K562 (cell line): Measurements from ENCODE around the gene SLC4A2. TPM values are rescaled to one million over a fixed set of nuclear protein-coding genes. Genes with fewer than 3 reads are reported as not detected.

Source experiments
- ATAC-seq: fragments of 200-7000 bp; cut with Tn5 transposase; 3 replicates; pipeline ENCODE4 v1.9.1; 2020; ENCODE audit warnings: moderate library complexity
- BruUV-seq: library from RNA; stranded (reverse); fragments of 400-500 nt; replicated peaks from 2 replicates; lab custom pipeline; 2021; lab: Mats Ljungman, UMichigan
- CTCF ChIA-PET: fragments of 300-600 bp; formaldehyde crosslinking; extraction: SDS; loops from one replicate; lab custom pipeline; 2021; ENCODE audit warnings: low intra/inter-chr PET ratio; lab: Yijun Ruan, JAX
- POLR2A ChIA-PET: fragments of 300-600, 350-650 bp; sonication (Branson Sonifier 250); formaldehyde crosslinking; extraction: SDS; loops from one replicate; lab custom pipeline; 2021; ENCODE audit warnings: antibody characterized with exemption, inconsistent platforms; lab: Yijun Ruan, JAX
- DNase-seq, 4 experiments: peaks; one replicate each; pipeline versions ENCODE4 v3.0.0 to v3.0.0-alpha.2; 2011 to 2018; ENCODE audit warnings: low spot score in 3 of 4, mixed read lengths in 3 of 4; ENCODE audit errors: extremely low read depth in 1 of 4
- FAIRE-seq: peaks from 2 replicates; lab custom pipeline; 2011; peaks lifted over from hg19 to GRCh38; lab: Jason Lieb, UNC
- H2AFZ ChIP-seq: 2 replicates; pipeline ENCODE4 v1.6.0; 2011; ENCODE audit warnings: low read depth, low read length, control low read depth, inconsistent platforms
- H3K27ac ChIP-seq: fragments of 200-600 bp; 3 replicates; pipeline ENCODE4 v1.8.0; 2011; ENCODE audit warnings: low read depth, mild to moderate bottlenecking, control low read depth, inconsistent platforms, low read length, moderate library complexity, mixed read lengths; ENCODE audit errors: extremely low read depth
- H3K27me3 ChIP-seq, 2 experiments: fragments of 300-600 bp in 1 of 2; 2 replicates in 1 of 2; 3 replicates in 1 of 2; pipeline versions ENCODE4 v1.6.0 to v1.8.0; 2011; ENCODE audit warnings: inconsistent platforms in 2 of 2, low read length in 2 of 2, mild to moderate bottlenecking in 1 of 2, mixed read lengths in 1 of 2, moderate library complexity in 1 of 2; ENCODE audit not compliant: control insufficient read depth in 2 of 2, insufficient read depth in 2 of 2
- H3K36me3 ChIP-seq: fragments of 300-600 bp; 3 replicates; pipeline ENCODE4 v1.8.0; 2011; ENCODE audit warnings: mild to moderate bottlenecking, low read length, inconsistent platforms; ENCODE audit not compliant: control insufficient read depth, insufficient read depth
- H3K4me1 ChIP-seq, 2 experiments: fragments of 200-600 bp in 1 of 2; replicated peaks in 1 of 2; 2 replicates in 1 of 2; 3 replicates in 1 of 2; pipeline versions ENCODE4 v1.5.1 to v1.8.0; 2011; ENCODE audit warnings: inconsistent platforms in 2 of 2, low read length in 2 of 2, mild to moderate bottlenecking in 1 of 2, mixed read lengths in 1 of 2, moderate library complexity in 1 of 2; ENCODE audit not compliant: control insufficient read depth in 2 of 2, insufficient read depth in 2 of 2
- H3K4me2 ChIP-seq: 2 replicates; pipeline ENCODE4 v1.6.1; 2011; ENCODE audit warnings: low read length, control low read depth, inconsistent platforms, mixed read lengths; ENCODE audit not compliant: insufficient read depth
- H3K4me3 ChIP-seq: fragments of 200-600 bp; sonication (generic), shearing (Covaris generic); 2 replicates; pipeline ENCODE4 v1.5.1; 2016; ENCODE audit warnings: control low read depth, inconsistent platforms
- H3K79me2 ChIP-seq: fragments of 200-600 bp; 3 replicates; pipeline ENCODE4 v1.8.0; 2011; ENCODE audit warnings: low read length, inconsistent platforms; ENCODE audit not compliant: control insufficient read depth, insufficient read depth
- H3K9ac ChIP-seq, 2 experiments: 2 replicates each; pipeline versions ENCODE4 v1.6.0 to v1.6.1; 2011; ENCODE audit warnings: low read depth in 2 of 2, low read length in 2 of 2, control low read depth in 1 of 2, inconsistent platforms in 1 of 2, mild to moderate bottlenecking in 1 of 2, mixed read lengths in 1 of 2; ENCODE audit not compliant: insufficient read depth in 1 of 2
- H3K9me1 ChIP-seq: one replicate; pipeline ENCODE4 v1.6.0; 2011; ENCODE audit warnings: inconsistent platforms, mild to moderate bottlenecking, low read length, moderate library complexity; ENCODE audit not compliant: control insufficient read depth, insufficient read depth
- H3K9me3 ChIP-seq: replicated peaks from 2 replicates; pipeline ENCODE4 v1.5.1; 2011; ENCODE audit warnings: low read depth, low read length, inconsistent platforms; ENCODE audit not compliant: control insufficient read depth, insufficient read depth
- H4K20me1 ChIP-seq: replicated peaks from 2 replicates; pipeline ENCODE4 v1.6.1; 2011; ENCODE audit warnings: low read length, inconsistent platforms, mixed read lengths; ENCODE audit not compliant: control insufficient read depth, insufficient read depth
- BACH1 ChIP-seq: fragments of 200-800 bp; sonication (Bioruptor generic); IDR thresholded peaks from 2 replicates; pipeline ENCODE4 v1.6.1; 2016; ENCODE audit warnings: missing genetic modification characterization, missing compliant biosample characterization
- HDAC3 ChIP-seq: fragments of 450-650 bp; IDR thresholded peaks from 2 replicates; pipeline ENCODE4 v1.6.1; 2018; ENCODE audit warnings: borderline replicate concordance, mild to moderate bottlenecking, moderate library complexity; ENCODE audit not compliant: partially characterized antibody
- NR3C1 ChIP-seq: sonication (generic); formaldehyde crosslinking; IDR thresholded peaks from 2 replicates; pipeline ENCODE4 v1.8.1; 2022; ENCODE audit warnings: missing genetic modification reagents
- SRSF1 ChIP-seq: fragments of 200-400 bp; formaldehyde crosslinking; IDR thresholded peaks from 2 replicates; pipeline ENCODE4 v1.6.1; 2017; ENCODE audit warnings: mild to moderate bottlenecking, low read depth, low read length, moderate library complexity
- ZSCAN29 ChIP-seq: fragments of 450-650 bp; IDR thresholded peaks from 2 replicates; pipeline ENCODE4 v1.6.1; 2017
- WGBS: fragments of 100-300 bp; shearing (Covaris generic); methylation state at CpG from one replicate; pipeline ENCODE4 v1.1.6; 2016; ENCODE audit warnings: low coverage, mixed read lengths; ENCODE audit not compliant: insufficient coverage; ENCODE audit errors: missing lambda C conversion rate; 5-methylcytosine and 5-hydroxymethylcytosine counted together
- in situ Hi-C: fragments of 300-500 bp; cut with MboI; formaldehyde crosslinking; loops from 4 replicates; pipeline ENCODE4 v1.15.0; 2018; ENCODE audit warnings: inconsistent platforms, mixed read lengths
- intact Hi-C: fragments of 100-400 bp; cut with micrococcal nuclease; formaldehyde crosslinking; loops from 2 replicates; pipeline ENCODE4 v1.14.2; 2022
- polyA plus RNA-seq, 8 experiments: library from polyadenylated mRNA; depleted of rRNA in 4 of 8; stranded (reverse) in 5 of 8; unstranded in 3 of 8; fragments of >200 nt; fragmentation: Nextera tagmentation in 2 of 8; fragmentation: Illumina TruSeq in 1 of 8; extraction: Ambion mirVana in 2 of 8; extraction: Trizol in 1 of 8; gene quantifications; 2 replicates each; pipeline versions ENCODE4 v1.2.1 to v1.2.3, GENCODE V29; 2011 to 2014; ENCODE audit warnings: inconsistent platforms in 1 of 8, missing spikeins in 1 of 8
- total RNA-seq, 7 experiments: library from RNA; depleted of rRNA in 6 of 7; stranded (reverse); fragments of >200 nt in 6 of 7; fragmentation: Illumina TruSeq in 2 of 7; extraction: Trizol in 2 of 7; gene quantifications; 2 replicates each; pipeline versions ENCODE4 v1.2.1 to v1.2.3, GENCODE V29; 2011 to 2021; ENCODE audit warnings: low replicate concordance in 1 of 7
- TF ChIP-seq, protein P1 (sequence below): sonication (generic); formaldehyde crosslinking; IDR thresholded peaks from 2 replicates; pipeline ENCODE4 v1.8.0; 2023; ENCODE audit warnings: missing genetic modification reagents, mild to moderate bottlenecking, borderline replicate concordance
- TF ChIP-seq, protein P2 (sequence below), 2 experiments: fragments of 450-650 bp; formaldehyde crosslinking in 1 of 2; IDR thresholded peaks; 2 replicates each; pipeline versions ENCODE4 v1.4.0 to v1.6.1; 2014 to 2020; ENCODE audit warnings: mild to moderate bottlenecking in 2 of 2, borderline replicate concordance in 1 of 2, low read depth in 1 of 2

Gene SLC4A2
- total and polyA plus RNA-seq, 9 of the 15 experiments (the other 6 are each of a cell fraction or from before 2014, with no cell fraction given) = 11.4 to 375 (median 130) TPM

DNA sequence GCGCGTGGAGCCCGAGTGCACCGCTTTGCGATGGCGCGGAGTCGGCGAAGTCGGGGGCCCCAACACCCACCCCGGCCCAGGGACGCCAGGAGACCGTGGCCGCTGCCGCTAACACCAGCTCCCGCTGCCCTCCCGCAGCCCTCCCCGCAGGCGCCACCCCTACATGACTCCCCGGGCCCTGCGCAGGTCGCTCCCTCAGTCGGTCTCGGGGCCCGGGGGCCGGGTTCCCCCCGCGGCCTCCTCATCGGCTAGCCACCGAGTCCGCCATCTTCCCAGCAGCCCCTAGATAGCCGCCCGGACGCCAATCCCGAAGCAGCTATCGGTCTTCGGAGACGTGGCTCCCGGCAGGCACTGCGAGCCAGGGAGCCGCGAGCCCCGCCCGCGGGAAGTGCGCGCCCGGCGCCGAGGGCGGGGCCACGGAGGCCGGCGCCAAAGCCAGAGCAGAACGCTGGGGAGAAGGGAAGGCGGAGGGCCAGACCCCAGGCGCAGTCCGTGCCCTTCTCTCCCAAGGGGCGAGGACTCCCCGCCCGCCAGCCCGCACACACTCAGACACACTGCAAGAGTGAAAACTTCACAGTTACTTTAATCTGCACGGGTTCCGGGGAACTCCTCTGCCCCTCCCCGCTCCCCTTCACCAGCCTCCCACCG, 21.3 kb downstream of the SLC4A2 start, which contains the start of gene FASTK:
TSS of gene FASTK (minus strand) at position 288 of the 648 bp plus-strand sequence. CDS start at position 245, 43 bp downstream.
- H3K9ac ChIP-seq = peak within 1 kb of the TSS; percentile 94 to 97
- H3K79me2 ChIP-seq = peaks cover 46% of the 10 kb centered on the region
- in situ Hi-C loops = no loop called here
- ChIA-PET POLR2A (interaction anchor here (0.6 to 3.5 kb wide), 18 partner anchors 9 to 757 kb away, joined by 3 to 24 read pairs (median 5); partner anchors contain the start of genes ABCB8, ACTR3C, LRRC61 and REPIN1), CTCF (no interaction called here)
- H3K4me1 ChIP-seq = peaks cover 48 to 88% of the 10 kb centered on the region in 2 experiments
- peak; percentile 81 for ATAC-seq
- H3K27me3 ChIP-seq = no peaks in the 10 kb centered on the region
- WGBS = under 1% methylated on average over 66 of the region's 66 CpGs
- H3K36me3 ChIP-seq = peaks cover 50% of the 10 kb centered on the region
- H3K9me1 ChIP-seq = no peaks in the 10 kb centered on the region
- peak within 1 kb of the TSS; percentile 89 for H3K4me3 ChIP-seq
- H3K27ac ChIP-seq = peak within 1 kb of the TSS; percentile 94
- DNase-seq = peak; percentile 87 to 97 (median 92)
- peak within 1 kb of the TSS; percentile 97 for H3K4me2 ChIP-seq
- intact Hi-C loops = loop anchor here (1.0 to 10.0 kb wide), 2 partner anchors 19 to 766 kb away; no protein-coding TSS in a partner anchor
- FAIRE-seq = peak; percentile 93
- H2AFZ ChIP-seq = peak within 1 kb of the TSS; percentile 78
- no TSS peak for BruUV-seq
- no peaks in the 10 kb centered on the region for H3K9me3 ChIP-seq
- peaks cover 5% of the 10 kb centered on the region for H4K20me1 ChIP-seq
- no peak for TF ChIP-seq BACH1
- 0 out of 2 replicates have a peak, but pooled peaks have one; percentile 67 for TF ChIP-seq SRSF1
- 0 out of 2 replicates have a peak, but pooled peaks have one; percentile 11 for TF ChIP-seq NR3C1
- TF ChIP-seq ZSCAN29 = no peak
- TF ChIP-seq, protein P1, sequence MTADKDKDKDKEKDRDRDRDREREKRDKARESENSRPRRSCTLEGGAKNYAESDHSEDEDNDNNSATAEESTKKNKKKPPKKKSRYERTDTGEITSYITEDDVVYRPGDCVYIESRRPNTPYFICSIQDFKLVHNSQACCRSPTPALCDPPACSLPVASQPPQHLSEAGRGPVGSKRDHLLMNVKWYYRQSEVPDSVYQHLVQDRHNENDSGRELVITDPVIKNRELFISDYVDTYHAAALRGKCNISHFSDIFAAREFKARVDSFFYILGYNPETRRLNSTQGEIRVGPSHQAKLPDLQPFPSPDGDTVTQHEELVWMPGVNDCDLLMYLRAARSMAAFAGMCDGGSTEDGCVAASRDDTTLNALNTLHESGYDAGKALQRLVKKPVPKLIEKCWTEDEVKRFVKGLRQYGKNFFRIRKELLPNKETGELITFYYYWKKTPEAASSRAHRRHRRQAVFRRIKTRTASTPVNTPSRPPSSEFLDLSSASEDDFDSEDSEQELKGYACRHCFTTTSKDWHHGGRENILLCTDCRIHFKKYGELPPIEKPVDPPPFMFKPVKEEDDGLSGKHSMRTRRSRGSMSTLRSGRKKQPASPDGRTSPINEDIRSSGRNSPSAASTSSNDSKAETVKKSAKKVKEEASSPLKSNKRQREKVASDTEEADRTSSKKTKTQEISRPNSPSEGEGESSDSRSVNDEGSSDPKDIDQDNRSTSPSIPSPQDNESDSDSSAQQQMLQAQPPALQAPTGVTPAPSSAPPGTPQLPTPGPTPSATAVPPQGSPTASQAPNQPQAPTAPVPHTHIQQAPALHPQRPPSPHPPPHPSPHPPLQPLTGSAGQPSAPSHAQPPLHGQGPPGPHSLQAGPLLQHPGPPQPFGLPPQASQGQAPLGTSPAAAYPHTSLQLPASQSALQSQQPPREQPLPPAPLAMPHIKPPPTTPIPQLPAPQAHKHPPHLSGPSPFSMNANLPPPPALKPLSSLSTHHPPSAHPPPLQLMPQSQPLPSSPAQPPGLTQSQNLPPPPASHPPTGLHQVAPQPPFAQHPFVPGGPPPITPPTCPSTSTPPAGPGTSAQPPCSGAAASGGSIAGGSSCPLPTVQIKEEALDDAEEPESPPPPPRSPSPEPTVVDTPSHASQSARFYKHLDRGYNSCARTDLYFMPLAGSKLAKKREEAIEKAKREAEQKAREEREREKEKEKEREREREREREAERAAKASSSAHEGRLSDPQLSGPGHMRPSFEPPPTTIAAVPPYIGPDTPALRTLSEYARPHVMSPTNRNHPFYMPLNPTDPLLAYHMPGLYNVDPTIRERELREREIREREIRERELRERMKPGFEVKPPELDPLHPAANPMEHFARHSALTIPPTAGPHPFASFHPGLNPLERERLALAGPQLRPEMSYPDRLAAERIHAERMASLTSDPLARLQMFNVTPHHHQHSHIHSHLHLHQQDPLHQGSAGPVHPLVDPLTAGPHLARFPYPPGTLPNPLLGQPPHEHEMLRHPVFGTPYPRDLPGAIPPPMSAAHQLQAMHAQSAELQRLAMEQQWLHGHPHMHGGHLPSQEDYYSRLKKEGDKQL (CRISPR knock-in tag) = no peak
- TF ChIP-seq, protein P2, sequence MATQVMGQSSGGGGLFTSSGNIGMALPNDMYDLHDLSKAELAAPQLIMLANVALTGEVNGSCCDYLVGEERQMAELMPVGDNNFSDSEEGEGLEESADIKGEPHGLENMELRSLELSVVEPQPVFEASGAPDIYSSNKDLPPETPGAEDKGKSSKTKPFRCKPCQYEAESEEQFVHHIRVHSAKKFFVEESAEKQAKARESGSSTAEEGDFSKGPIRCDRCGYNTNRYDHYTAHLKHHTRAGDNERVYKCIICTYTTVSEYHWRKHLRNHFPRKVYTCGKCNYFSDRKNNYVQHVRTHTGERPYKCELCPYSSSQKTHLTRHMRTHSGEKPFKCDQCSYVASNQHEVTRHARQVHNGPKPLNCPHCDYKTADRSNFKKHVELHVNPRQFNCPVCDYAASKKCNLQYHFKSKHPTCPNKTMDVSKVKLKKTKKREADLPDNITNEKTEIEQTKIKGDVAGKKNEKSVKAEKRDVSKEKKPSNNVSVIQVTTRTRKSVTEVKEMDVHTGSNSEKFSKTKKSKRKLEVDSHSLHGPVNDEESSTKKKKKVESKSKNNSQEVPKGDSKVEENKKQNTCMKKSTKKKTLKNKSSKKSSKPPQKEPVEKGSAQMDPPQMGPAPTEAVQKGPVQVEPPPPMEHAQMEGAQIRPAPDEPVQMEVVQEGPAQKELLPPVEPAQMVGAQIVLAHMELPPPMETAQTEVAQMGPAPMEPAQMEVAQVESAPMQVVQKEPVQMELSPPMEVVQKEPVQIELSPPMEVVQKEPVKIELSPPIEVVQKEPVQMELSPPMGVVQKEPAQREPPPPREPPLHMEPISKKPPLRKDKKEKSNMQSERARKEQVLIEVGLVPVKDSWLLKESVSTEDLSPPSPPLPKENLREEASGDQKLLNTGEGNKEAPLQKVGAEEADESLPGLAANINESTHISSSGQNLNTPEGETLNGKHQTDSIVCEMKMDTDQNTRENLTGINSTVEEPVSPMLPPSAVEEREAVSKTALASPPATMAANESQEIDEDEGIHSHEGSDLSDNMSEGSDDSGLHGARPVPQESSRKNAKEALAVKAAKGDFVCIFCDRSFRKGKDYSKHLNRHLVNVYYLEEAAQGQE (IDR thresholded peaks at IDR 0.05; ENCODE audit: borderline replicate concordance) = no peak
- TF ChIP-seq, protein P2 (CRISPR knock-in tag; IDR thresholded peaks at IDR 0.05; ENCODE audit: low read depth) = peak; percentile 63; the same call in 1 of the 2 replicates
- TF ChIP-seq HDAC3 = no peak
